GM20000 (cell line): ENCODE data around the gene SULF2.

Source experiments
- DNase-seq: peaks from one replicate; pipeline ENCODE4 v3.0.0; 2012; ENCODE audit warnings: low spot score
- TF ChIP-seq, protein P1 (sequence below): IDR thresholded peaks from 2 replicates; pipeline ENCODE4 v1.5.1; 2012; ENCODE audit warnings: mild to moderate bottlenecking, control low read depth; ENCODE audit errors: extremely low read depth, missing control alignments

Gene SULF2

DNA sequence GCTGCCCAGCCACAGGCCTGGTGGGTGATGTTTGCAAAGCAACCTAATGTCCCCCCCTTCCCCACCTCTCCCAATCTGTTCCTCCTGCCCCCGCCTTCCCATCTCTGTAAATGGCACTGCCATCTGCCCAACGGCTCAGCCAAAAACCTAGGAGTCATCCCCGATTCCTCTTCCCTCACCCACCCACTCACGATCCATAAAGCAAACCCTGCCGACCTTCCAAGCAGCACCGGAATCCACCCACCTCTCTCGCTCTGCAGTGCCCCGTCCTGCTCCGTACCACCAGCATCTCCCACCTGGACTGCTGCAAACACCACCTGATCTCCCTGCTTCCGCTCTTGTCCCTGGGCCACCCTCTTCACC lies 37.6 kb downstream of the SULF2 start:
- TF ChIP-seq, protein P1, sequence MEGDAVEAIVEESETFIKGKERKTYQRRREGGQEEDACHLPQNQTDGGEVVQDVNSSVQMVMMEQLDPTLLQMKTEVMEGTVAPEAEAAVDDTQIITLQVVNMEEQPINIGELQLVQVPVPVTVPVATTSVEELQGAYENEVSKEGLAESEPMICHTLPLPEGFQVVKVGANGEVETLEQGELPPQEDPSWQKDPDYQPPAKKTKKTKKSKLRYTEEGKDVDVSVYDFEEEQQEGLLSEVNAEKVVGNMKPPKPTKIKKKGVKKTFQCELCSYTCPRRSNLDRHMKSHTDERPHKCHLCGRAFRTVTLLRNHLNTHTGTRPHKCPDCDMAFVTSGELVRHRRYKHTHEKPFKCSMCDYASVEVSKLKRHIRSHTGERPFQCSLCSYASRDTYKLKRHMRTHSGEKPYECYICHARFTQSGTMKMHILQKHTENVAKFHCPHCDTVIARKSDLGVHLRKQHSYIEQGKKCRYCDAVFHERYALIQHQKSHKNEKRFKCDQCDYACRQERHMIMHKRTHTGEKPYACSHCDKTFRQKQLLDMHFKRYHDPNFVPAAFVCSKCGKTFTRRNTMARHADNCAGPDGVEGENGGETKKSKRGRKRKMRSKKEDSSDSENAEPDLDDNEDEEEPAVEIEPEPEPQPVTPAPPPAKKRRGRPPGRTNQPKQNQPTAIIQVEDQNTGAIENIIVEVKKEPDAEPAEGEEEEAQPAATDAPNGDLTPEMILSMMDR = no peak
- DNase-seq = no peak

DNA sequence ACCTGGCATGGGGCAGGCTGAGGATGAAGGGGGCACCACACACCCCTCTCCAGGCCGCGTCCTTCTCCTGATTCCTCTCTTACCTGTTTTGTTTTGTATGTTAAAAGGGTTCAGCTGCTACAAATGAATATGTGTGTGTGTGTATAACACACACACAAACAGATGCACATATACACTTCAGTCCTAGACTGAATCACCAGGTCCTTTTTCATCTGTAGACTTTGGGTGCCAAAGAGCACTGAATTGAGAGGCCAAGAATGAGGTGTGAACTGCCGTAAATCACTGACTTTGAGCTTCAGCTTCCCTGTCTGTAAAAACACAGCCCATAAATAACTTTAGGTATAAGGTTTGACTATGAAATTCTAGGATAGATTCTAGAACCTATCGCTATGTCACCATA lies 40.5 kb downstream of the SULF2 start:
- DNase-seq = no peak
- TF ChIP-seq, protein P1 = no peak

DNA sequence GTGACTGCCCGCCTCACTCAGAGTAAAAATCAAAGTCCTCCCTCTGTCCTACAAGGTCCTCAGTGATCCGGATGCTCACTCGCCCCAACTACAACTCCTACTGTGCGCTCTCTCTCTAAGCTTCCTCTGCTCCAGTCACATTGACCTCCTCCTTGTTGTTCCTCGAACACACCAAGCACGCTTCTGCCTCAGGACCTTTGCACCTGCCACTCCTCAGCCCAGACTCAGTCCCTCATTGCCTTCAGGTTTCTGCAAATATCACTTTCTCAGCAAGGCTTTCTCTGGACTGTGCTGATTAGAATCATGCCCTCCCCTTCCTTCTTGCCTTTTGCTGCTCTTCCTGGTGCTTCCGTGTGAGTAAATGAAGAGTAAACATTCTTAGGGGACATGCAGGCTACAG lies 41.6 kb downstream of the SULF2 start:
- TF ChIP-seq, protein P1 = no peak
- DNase-seq = no peak

DNA sequence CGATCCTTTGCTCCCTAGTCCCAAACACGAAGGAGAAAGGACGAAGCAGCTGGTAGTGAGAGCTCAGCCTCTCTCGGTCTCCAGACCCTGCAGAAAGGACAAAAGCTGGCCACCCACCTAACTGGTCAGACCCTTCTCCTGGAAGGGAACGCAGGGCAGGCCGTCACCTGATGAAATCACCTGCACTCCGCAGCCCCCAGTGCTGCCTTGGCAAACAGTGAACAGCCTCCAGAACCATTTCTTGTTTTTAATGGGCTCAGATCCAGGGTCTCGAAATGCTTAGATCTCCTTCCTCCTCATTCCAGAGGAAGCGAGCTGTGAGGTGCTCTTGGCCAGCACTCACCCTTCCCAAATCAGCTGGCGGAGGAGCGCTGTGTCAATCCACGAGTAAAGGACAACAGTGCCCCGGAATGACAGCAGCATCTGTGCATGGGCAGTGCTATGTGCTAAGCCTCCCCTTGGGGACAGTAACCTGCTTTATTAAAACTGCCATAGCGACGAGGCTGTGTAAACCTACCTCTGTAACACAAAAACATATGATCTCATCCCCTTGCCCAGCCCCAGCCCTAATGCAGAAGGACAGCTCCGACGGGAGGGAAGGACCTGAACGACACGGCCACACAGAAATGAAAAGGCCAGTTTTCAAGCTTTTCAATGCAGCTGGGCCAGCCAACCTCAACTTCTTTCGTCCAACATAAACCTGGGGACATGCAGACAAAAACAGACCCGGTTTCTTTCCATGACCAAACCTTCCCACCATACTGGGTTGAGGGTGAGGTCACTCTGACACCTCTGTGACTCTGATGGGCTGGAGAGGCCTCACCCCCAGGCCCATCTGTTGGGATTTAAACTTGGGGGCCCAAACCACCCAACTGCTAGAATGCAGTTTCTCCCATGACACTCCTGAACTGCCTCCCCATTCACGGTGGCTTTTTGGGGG lies 43.3 kb downstream of the SULF2 start:
- DNase-seq = no peak
- TF ChIP-seq, protein P1 = no peak

DNA sequence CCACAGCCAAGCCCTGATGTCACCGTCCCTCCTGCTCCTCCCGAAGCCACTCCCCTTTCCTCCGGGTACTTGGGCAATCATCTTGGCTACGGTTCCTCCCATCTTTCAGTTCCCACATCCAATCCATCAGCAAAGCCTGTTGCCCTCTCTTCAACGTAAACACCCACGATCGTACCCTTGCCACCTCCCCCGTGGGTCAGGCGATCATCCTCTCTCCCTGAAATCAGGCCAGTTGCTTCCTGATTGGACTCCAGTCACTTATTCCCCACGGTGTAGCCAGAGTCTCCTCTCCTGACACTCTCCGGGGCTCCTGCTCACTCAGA lies 44.5 kb downstream of the SULF2 start:
- TF ChIP-seq, protein P1 = no peak
- DNase-seq = no peak

DNA sequence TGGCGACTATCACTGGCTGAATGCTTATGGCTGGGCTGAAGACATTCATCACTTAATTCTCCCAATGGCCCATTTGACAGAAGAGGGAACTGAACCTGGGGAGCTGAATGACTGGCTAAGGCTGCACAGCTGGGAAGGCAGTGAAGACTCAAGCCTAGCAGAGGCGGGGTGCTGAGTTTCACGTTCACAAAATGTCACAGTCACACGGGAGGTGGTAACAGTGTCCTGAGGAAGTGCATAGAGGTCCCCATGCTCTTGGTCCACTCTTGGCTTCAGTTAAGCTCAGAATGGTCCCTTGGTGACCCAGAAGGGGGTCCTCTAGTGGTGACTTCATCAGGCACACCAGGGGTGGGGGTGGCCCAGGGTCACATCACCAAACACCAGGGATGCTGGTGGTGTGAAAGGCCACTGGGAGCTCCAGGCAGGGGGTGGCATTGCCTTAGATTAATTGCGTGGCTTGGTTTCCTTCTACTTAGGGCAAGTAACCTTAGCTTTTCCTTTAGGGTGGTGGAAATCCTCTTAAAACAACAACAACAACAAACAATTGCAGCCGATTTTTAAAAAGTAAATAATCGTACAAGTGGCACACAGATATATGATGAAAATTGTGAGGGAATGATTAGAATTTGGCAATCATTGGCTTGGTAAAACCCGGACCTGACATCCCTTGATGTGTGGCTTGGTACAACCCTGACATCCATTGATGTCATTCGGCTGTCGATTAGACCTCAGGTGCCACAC lies 45.0 kb downstream of the SULF2 start:
- DNase-seq = no peak
- TF ChIP-seq, protein P1 = no peak

DNA sequence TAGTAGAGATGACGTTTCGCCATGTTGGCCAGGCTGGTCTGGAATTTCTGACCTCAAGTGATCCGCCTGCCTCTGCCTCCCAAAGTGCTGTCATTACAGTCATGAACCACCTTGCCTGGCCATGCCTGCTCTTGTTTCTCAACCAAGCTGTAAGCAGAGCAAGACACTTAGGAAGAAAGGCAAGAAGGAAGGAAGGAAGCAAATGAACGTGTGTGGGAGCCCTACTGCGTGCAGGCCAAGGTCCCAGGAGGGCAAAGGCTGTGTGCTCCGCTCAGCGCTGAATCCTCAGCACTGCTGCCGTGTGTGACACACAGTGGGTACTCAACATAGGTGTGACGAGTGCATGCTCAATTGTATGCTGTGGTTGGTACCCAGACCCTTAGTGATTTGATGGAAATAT lies 47.4 kb downstream of the SULF2 start:
- DNase-seq = no peak
- TF ChIP-seq, protein P1 = no peak
